GM12892 (cell line): ENCODE results near the gene NSUN6.

Experiments used
- POLR2A ChIP-seq: IDR thresholded peaks from 2 replicates; pipeline ENCODE4 v1.6.1; 2011; ENCODE audit warnings: low read depth, low read length, control low read depth
- POLR2AphosphoS5 ChIP-seq: IDR thresholded peaks from 2 replicates; pipeline ENCODE4 v1.6.1; 2011; ENCODE audit warnings: low read depth, low read length, control low read depth

DNA sequence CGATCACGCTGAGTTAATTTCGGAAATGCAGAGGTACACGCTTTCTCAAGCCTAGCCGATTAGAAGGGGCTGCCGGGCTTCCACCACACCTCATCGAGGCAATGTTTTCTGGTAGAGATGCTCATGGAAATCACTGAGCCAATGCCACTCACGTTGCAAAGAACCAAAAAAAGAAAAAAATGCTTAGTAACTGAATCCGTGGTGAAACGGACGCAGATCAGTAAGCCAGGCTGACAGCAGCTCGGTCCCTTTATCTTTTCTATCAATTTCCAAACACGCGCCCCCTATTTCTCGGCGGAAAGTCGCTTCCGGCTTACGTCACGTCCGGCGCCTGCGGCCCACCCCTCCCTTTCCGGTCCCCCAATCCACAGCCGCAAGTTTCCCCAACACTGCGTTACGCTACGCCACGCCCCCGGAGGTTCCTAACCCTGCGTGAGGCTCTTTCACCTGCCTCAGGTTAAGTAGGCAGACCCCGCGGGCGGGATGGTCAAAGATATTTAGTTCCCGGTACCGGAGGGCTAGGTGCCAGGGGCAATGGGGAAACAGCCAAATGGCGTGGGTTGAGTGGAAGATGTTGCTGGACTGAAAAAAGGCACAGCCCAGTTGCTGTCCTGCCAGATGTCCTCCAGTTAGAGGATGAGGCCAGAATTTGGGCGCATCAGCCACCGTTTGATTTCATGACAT is at the start of gene NSUN6:
- peak; percentile 84 for TF ChIP-seq POLR2AphosphoS5
- TF ChIP-seq POLR2A = peak; percentile 87
